ENCODE data around the gene OR10AD1. TPM values are rescaled to one million over a fixed set of nuclear protein-coding genes. Genes with fewer than 3 reads are reported as not detected.
"Not testable (repeated sequence)": the region's sequence is repeated elsewhere in the genome, so short reads cannot be mapped to it uniquely, and the experiment has no call there.

Gene OR10AD1
- total RNA-seq, 2 experiments from 2014 or later, result not detected

DNA sequence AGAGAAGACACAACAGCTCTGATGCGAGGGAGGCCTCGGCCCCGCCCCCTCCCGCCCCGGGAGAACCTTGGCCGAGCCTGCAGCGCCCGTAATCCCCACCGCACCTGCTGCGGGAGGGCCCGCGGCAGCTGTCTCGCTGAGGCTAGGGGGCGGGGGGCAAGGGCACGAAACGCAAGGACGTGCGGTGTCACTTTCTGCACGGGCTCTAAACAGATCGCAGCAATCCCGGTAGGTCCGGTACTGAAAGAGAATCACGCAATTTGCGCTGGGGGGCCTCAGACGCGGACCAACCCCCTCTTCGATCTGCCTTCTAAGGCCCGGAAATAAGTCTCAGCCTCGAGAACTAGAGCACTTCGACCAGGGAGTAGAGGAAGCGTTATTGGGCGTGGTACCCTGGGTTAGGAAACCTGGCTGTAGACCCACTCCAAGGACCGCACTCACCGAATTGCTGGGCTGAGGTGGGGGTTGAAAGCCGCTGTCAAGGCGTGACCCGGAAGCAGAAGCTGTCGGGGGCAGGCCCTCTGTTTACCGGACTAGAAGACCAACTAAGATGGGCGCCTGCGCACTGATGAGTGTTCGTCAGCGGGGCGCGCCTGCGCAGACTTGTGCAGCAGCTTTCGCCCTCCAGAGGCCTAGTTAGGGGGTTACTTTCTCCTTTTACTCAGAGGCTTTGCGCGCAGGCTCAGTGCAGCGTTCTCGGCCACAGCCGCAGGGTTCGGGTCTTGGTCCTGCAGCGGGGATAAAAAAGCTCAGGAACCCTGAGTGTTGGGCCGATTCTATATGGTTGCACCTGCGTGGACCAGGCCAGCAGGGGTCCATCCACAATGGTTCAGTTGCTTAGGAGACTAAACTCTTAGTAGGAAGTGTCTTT, 45.8 kb downstream of the OR10AD1 start, which contains the start of gene ASB8:
ASB8 (minus strand) TSS at position 498 of the 871 bp plus-strand sequence. CDS start 4,019 bp downstream, outside the sequence.
- no peak for TF ChIP-seq EZH2phosphoT487 (IDR thresholded peaks at IDR 0.05; ENCODE audit: borderline replicate concordance, low read depth, low read length)
- peak; percentile 68 for TF ChIP-seq CTCF (conservative IDR thresholded peaks at IDR 0.05; ENCODE audit: low read length)
- peak within 1 kb of the TSS; percentile 64 for H3K27ac ChIP-seq (ENCODE audit: low read depth, low read length, poor library complexity, severe bottlenecking)
- H3K9me3 ChIP-seq (ENCODE audit: low read length), result no peaks in the 10 kb centered on the region
- peaks cover 13% of the 10 kb centered on the region for H3K4me1 ChIP-seq (ENCODE audit: insufficient read depth, low read length, poor library complexity, severe bottlenecking)
- no peaks in the 10 kb centered on the region for H3K9me2 ChIP-seq (ENCODE audit: insufficient read depth, low read length)
- H3K4me2 ChIP-seq (ENCODE audit: low read length), result peak within 1 kb of the TSS; percentile 91
- peak within 1 kb of the TSS; percentile 81 for H3K4me3 ChIP-seq (ENCODE audit: low read depth, low read length, poor library complexity, severe bottlenecking)
- peak; percentile 99 for DNase-seq (ENCODE audit: low spot score)
- CTCF ChIA-PET (ENCODE audit: unreplicated experiment), result interaction anchor here (0.6 to 1.0 kb wide), 2 partner anchors 52 to 178 kb away, joined by 3 read pairs; no protein-coding TSS in a partner anchor
- H3K36me3 ChIP-seq (ENCODE audit: insufficient read depth, low read length), result peaks cover 12% of the 10 kb centered on the region
- intact Hi-C loops (cut with micrococcal nuclease; ENCODE audit: unreplicated experiment), result loop anchor here (1.0 to 2.0 kb wide), 4 partner anchors 38 to 450 kb away; partner anchors contain the start of genes PFKM and RPAP3
- POLR2A ChIA-PET, result interaction anchor here (0.5 to 1.9 kb wide), 25 partner anchors 9 to 948 kb away, joined by 3 to 17 read pairs (median 4); partner anchors contain the start of genes PFKM and SENP1
- peaks cover 10% of the 10 kb centered on the region for H3K79me2 ChIP-seq (ENCODE audit: insufficient read depth, low read depth, low read length)
- peak within 1 kb of the TSS; percentile 87 for H2AFZ ChIP-seq (ENCODE audit: low read length)
- H4K20me1 ChIP-seq (ENCODE audit: insufficient read depth, low read length), result no peaks in the 10 kb centered on the region
- no TSS peak for BruUV-seq (replicated peaks)

GRCh38 chr12:48156652-48157017, 46.5 kb downstream of the OR10AD1 start:
- Histone ChIP-seq H3K36me3 (ENCODE audit: insufficient read depth, low read length) (peaks cover 17% of the 10 kb centered on the region), H3K4me1 (ENCODE audit: insufficient read depth, low read length, poor library complexity, severe bottlenecking) (peaks cover 13% of the 10 kb centered on the region), H3K4me3 (ENCODE audit: low read depth, low read length, poor library complexity, severe bottlenecking) (peak overlapping the region; percentile 81), H2AFZ (ENCODE audit: low read length) (peak overlapping the region; percentile 71; the same call in 1 of the 2 replicates), H3K9me3 (ENCODE audit: low read length) (no peaks in the 10 kb centered on the region), H3K79me2 (ENCODE audit: insufficient read depth, low read depth, low read length) (peaks cover 10% of the 10 kb centered on the region), H3K9me2 (ENCODE audit: insufficient read depth, low read length) (no peaks in the 10 kb centered on the region), H4K20me1 (ENCODE audit: insufficient read depth, low read length) (no peaks in the 10 kb centered on the region), H3K4me2 (ENCODE audit: low read length) (peak overlapping the region; percentile 91), H3K27ac (ENCODE audit: low read depth, low read length, poor library complexity, severe bottlenecking) (peak overlapping the region; percentile 64)
- POLR2A ChIA-PET, result interaction anchor here (0.6 to 1.9 kb wide), 11 partner anchors 11 to 949 kb away, joined by 3 to 17 read pairs (median 5); partner anchors contain the start of gene PFKM
- CTCF ChIA-PET (ENCODE audit: unreplicated experiment), result no interaction called here
- TF ChIP-seq CTCF (conservative IDR thresholded peaks at IDR 0.05; ENCODE audit: low read length) (no peak), EZH2phosphoT487 (IDR thresholded peaks at IDR 0.05; ENCODE audit: borderline replicate concordance, low read depth, low read length) (no peak)
- intact Hi-C loops (cut with micrococcal nuclease; ENCODE audit: unreplicated experiment), result loop anchor here (1.0 to 2.0 kb wide), 4 partner anchors 38 to 450 kb away; partner anchors contain the start of genes PFKM and RPAP3
- DNase-seq (ENCODE audit: low spot score), result no peak
- BruUV-seq (replicated peaks), result no TSS peak

- H3K79me2 ChIP-seq (ENCODE audit: insufficient read depth, low read depth, low read length); H3K27ac ChIP-seq (ENCODE audit: low read depth, low read length, poor library complexity, severe bottlenecking); DNase-seq (ENCODE audit: low spot score); H4K20me1 ChIP-seq (ENCODE audit: insufficient read depth, low read length); H3K9me2 ChIP-seq (ENCODE audit: insufficient read depth, low read length); H2AFZ ChIP-seq (ENCODE audit: low read length); H3K9me3 ChIP-seq (ENCODE audit: low read length); H3K4me3 ChIP-seq (ENCODE audit: low read depth, low read length, poor library complexity, severe bottlenecking); CTCF ChIA-PET (ENCODE audit: unreplicated experiment); BruUV-seq (replicated peaks): not testable (repeated sequence)
- POLR2A ChIA-PET, result interaction anchor here (0.6 to 1.9 kb wide), 3 partner anchors 10 to 51 kb away, joined by 3 to 4 read pairs (median 4); no protein-coding TSS in a partner anchor
- peak overlapping the region; percentile 91 for H3K4me2 ChIP-seq (ENCODE audit: low read length)
- H3K4me1 ChIP-seq (ENCODE audit: insufficient read depth, low read length, poor library complexity, severe bottlenecking), result peaks cover 13% of the 10 kb centered on the region
- peaks cover 26% of the 10 kb centered on the region for H3K36me3 ChIP-seq (ENCODE audit: insufficient read depth, low read length)
- intact Hi-C loops (cut with micrococcal nuclease; ENCODE audit: unreplicated experiment), result loop anchor here (2.0 kb wide), 2 partner anchors 37 to 449 kb away; partner anchors contain the start of genes PFKM and RPAP3
These were observed 47.3 kb downstream of the OR10AD1 start for GRCh38 chr12:48155786-48156185.
